Stimulated activated CD4-positive, alpha-beta T cell treated with anti-CD3 and anti-CD28 coated beads, Interleukin-1b, Interleukin-23, amount 100 ng/mL, for 1 hour (primary cell): Measurements from ENCODE around the gene FBXL7.

ENCODE experiments used
- DNase-seq, 2 donors: peaks; one replicate each; pipeline ENCODE4 v3.0.0-alpha.2; 2020; ENCODE audit warnings: low read depth in 2 of 2

The FBXL7 gene

DNA sequence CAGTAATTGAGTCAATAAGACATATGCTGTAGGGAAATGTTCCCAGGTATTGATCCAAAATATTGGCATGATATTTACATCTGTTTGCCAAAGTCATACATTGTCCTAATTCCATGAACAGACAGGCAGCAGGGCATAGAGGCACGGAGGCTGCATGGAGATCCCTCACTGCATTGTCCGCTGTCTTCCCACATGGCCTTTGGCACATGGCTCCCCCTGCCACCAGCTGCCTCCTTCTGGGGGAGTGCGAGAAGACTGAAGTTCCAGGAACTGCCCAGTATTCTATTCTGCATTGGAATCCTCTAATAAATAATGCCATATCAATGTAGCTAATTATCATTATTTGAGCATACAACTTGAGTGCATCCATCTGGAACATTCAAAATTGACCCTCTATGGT, 269.0 kb downstream of the FBXL7 start:
- DNase-seq = no peak

DNA sequence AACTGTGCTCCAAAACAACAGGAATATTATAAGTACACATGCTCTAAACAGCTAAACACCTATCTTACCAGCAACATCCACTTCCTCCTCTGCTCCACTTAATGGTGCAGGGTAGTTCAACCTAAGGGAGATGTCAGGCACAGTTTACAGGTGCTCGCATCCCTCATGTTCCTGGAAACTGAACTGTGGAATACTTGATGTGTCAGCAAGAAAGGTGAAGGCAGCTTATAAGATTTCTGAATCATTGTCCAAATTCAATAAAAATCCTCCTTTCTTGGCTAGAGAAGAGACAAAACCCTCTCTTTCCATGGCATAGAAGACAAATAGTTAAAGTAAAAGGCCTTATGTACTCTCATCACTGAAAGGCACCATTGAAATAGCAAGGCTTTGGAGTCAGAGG, 272.2 kb downstream of the FBXL7 start:
- DNase-seq = no peak

DNA sequence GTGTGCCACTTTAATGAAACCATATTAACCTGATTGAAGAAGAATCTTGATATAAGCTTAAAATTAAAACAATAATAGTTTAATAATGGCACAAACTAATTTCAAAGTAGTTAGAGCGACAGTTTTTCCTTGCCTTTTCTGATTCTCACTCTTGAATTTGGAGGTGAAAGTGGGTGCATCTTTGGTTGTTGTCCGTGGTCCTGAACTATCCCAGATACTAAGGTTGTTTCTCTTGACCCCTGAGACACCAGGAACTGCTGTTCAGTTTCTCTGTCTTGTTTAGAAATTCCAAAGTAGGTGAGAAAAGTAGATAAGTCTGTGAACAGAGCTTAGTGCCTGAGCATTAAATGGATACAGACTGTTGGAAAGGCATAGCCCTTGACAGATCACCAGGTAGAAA, 274.7 kb downstream of the FBXL7 start:
- DNase-seq = no peak

DNA sequence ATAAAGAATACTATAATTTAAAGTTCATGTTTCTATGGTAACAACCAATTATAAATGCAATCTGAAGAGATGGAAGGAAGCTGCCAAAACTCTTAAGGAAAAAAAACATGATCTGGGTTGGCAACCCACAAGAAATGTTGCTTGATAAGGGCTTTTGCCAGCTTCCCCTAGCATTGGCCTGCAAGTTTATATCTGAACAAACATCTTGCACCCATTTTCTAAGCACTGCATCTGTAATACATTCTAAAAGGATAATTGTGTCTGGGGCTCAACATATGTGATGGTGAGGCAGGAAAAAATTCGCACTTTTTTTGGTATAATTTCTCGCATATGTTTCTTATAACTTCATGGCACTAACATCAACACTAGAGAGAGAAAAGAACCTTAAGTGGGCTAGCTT, 276.4 kb downstream of the FBXL7 start:
- no peak for DNase-seq

DNA sequence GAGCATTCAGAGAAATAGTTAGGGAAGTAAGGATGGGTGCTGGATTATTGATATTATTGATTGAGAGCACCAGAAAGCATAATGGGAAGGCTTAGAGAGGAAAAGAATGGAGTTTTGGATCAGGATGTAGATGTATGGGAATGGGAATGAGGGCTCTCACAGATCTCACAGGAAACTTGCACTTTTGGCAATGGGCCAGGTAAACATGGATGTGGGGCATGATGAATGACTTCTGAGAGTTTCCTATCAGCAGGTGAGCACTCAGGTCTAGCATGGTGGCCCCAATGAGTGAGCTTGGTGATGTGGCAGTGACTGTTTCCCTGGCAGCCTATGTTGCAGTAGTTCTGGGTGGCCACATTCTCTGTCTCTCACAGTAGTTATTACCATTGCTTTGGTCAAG, 283.8 kb downstream of the FBXL7 start:
- DNase-seq = no peak

DNA sequence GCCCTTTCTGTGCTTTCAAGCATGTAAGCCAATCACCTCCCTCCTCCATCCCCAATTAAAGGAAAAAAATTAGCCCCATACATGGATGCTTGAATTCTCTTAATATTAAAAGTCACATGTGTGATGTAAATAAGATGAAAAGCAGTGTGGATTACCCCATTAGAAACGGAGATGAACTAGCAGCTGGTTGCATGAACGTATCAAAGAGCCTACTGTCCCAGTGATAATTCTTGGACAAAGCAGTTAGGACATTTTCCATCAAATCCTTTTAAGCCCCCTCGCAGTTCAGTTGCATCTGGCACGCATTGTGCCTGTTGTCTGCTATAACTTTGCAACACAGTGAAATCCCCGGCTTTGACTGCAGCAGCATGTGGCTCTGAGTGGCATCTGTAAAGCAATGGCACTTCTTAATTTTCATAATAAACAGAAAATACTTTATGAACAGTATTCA, 285.6 kb downstream of the FBXL7 start:
- DNase-seq = no peak

DNA sequence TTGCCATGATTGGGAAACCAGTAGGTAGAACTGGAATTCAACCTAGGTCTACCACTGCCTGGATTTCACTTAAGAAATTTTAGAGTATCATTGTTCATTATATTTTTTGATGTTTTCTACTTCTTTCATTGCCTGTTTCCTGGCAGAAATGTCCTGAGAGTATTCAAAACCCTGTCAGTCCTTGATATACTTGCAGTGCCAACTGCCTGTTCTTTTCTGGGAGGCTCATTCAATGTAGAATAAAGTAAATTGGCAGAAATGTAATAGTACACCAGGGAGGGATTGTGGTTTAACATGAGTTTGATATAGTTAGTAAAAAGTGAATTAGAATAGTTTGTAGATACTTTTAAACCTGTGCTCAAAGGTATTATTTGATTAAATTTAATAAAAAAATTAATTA, 286.3 kb downstream of the FBXL7 start:
- no peak for DNase-seq

DNA sequence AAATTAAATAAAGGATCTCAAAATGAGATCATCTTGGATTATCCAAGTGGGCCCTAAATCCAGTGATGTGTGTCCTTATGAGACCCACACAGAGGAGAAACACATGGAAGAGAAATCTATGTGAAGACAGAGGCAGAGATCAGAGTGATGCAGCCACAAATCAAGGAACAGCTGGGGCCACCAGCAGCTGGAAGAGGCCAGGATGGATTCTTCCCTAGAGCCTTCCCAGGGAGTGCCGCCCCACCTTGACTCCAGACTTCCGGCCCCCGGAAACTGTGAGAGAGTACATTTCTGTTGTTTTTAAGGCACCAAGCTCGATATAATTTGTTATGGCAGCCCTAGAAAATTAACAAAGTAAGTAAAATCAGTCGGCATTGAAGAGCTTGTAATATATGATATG, 286.9 kb downstream of the FBXL7 start:
- DNase-seq = no peak

- no peak for DNase-seq
Measured at GRCh38 chr5:15787681-15788080, 287.7 kb downstream of the FBXL7 start.

DNA sequence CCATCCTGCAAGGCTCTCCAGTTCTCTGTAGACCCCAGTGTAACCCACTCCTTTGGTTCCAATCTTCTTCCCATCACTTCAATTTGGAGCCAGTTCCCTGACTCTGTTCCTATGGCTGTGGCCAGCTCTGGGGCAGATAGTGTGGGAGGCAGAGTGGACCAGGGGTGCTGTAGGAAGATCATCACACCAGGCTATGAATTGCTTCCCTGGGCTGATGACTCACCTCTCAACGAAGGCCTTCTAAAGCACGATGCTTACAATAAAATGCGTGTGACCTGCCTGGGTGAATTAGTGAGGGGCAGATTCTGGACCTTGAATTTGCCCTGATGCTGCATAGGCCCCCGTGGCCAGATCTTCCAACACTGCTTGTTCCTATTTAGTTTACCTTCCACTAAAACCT, 289.7 kb downstream of the FBXL7 start:
- DNase-seq = no peak

DNA sequence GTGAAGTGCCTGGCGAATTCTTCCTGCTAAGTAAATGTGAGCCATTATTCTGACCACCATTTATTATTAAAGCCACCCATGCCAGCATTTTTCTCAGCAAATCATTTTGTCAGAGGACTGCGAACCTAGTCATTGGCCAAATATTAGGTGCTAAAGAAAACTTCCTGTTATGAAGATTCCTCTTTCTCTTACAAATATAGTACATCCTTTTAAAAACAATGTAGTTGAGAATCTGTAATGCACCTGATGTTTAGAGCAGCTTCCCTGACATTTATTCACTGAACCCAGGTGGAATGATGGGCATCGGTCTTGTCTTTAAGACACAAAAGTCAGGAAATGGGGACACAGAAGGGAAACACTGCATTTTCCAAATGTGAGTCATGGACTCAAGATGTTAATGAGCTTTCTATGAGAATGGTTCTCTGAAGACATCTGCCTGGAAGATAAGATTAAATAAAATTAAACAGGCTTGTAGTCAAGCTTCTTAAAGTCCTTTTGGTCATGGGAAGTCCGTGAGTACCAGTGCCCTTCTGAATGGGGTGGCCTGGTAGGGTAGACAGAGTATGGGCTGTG, 290.6 kb downstream of the FBXL7 start:
- DNase-seq = no peak

- no peak for DNase-seq
Measured at GRCh38 chr5:15791274-15791673, 291.3 kb downstream of the FBXL7 start.

- DNase-seq = no peak
Measured at GRCh38 chr5:15791859-15792258, 291.9 kb downstream of the FBXL7 start.

DNA sequence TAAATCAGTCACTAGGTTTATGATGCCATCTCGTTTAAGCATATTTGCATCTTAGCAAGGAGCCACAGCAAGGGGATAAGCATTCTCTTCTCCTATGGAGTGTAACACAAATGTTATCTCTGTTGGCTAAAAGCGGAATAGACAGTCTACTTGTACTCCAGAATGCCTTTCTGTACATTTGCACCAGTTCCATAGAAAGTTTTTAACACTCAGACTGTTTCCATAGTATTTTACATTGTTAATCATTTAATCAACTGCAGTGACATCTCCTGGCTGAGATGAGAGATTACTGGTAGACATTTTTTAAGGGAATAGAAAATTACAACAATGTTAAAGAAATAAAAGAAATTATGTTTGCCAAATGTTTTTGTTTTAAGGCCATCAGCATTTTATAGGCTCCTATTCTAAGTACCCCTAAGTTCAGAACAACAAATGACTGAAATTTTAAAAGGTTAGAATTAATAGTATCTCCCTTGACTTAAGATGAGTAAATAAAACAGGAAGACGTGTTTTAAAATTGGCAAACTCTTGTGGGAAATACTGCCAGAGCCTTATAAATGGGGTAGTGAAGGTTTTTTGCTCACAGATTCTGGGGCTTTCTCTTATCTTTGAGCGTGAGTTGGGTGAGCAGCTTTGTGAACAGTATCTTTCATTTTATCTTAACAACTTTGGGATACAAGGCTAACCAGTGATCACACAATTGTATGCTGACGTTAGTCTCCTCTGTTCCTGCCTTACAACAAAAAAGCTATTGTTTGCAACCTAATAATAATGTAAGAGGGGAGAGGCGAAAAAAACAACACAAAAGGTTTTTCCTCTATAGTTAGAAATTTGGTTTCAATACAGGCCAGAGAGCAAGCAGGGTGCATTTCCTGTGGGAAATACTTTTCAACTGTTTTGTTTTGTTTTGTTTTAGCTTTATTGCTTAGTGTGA, 294.3 kb downstream of the FBXL7 start:
- no peak for DNase-seq

GRCh38 chr5:15796096-15796495, 296.1 kb downstream of the FBXL7 start:
- DNase-seq = no peak

DNA sequence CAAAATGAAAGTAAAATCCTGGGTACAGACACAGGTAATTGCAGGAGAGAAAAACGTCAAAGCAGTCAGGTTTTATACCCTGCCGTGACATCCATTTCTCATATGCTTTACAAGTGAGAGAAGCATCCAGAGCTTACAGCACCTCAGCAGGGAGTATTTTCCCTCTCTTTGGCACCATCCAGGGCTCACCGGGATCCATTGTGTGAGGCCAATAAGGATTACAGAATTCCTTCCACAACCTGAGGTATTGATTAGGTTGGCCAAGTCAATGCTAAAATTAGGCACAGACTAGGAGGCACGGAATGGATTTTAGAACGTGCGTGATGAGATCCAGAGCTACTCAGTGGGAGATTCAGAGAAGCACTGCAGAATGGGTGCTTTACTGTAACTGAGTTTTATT, 296.6 kb downstream of the FBXL7 start:
- no peak for DNase-seq

DNA sequence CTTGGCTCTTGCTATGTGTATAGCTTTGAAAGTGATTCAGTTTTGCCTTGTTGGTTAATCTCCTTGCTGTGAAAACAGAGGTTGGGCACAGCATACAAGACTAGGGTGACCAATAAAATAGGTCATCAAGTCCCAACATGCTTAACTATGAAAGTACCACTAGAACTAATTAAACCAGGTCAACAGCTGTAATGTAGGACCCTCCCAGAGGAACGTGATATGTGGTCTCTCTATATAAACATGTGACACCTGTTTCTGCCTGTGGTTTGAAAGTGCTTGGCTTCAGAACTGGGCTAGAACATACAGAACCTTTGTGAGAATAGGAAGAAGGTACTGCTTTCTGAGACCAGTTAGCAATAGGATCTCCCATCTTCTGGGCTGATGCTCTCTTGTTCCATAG, 297.1 kb downstream of the FBXL7 start:
- no peak for DNase-seq

GRCh38 chr5:15798006-15798405, 298.0 kb downstream of the FBXL7 start:
- DNase-seq = no peak

GRCh38 chr5:15799014-15799413, 299.0 kb downstream of the FBXL7 start:
- no peak for DNase-seq

DNA sequence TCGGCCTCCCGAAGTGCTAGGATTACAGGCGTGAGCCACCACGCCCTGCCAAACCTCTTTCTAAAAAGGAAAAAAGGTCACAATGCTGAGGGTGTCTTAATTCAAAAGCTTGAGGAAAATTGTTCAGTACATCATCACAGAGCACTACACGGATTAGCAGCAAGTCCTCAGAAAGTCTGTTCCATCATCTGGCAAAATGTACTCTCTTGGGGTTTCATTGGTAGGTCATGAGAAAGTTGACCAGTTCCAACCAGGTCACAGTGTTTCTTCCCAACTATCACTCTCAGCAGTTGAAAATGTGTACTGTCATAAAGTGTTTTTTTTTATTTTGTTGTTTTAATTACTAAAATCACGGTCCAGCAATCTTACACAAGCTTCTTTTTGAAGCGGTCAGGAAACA, 299.6 kb downstream of the FBXL7 start:
- no peak for DNase-seq

DNA sequence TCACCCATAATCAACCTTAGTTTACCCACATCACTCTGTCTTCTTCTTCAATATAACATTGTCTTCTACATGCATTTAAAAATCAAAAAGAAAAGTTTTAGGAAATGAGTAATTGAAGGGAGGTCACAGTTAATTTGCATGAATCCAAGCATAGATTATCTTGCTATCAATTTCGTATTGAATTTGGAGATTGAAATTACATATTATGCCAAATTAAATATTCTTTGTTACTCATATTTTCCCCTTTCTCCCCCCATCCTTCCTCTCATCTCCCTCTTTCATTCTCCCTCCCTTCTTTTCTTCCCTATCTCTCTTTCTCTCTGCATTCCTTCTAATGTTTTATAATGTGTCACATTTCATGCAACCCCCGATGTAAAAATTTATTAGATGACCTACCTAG, 303.3 kb downstream of the FBXL7 start:
- no peak for DNase-seq

DNA sequence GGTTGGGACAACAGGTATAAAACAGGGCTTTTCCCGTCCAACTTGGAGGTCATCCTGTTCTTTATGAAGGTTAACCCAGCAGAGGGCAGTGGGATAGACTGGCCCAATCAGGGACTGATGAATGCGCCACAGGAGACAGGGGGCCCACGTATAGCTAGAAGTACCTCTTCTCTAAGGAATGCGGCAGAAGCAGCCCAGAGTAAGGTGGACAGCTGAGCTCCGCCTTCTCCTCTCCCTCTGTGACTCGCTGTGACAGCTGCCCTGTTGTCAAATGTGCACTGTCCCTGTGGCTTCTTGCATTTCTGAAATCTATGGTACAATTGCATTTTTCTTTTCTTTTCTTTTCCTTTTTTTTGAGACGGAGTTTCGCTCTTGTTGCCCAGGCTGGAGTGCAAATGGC, 306.6 kb downstream of the FBXL7 start:
- DNase-seq = no peak

- no peak for DNase-seq
Measured at GRCh38 chr5:15807248-15807647, 307.3 kb downstream of the FBXL7 start.
